Upper lobe of left lung (tissue), 4 donors: ENCODE data around the gene GMDS.
"Not testable (repeated sequence)": the region's sequence is repeated elsewhere in the genome, so short reads cannot be mapped to it uniquely, and the experiment has no call there.

Experiments
- CTCF ChIP-seq, 6 experiments: fragments of 450-650 bp in 4 of 6; fragments of 200-600 bp in 2 of 6; sonication (generic) in 2 of 6; IDR thresholded peaks; one replicate each; pipeline ENCODE4 v1.5.1; 2016 to 2019; ENCODE audit warnings: antibody characterized with exemption in 6 of 6
- EP300 ChIP-seq, 4 donors: sonication (generic); formaldehyde crosslinking; IDR thresholded peaks; one replicate each; pipeline ENCODE4 v1.5.1; 2017; ENCODE audit warnings: antibody characterized with exemption in 4 of 4, control low read depth in 2 of 4
- POLR2A ChIP-seq, 4 donors: fragments of 450-650 bp; IDR thresholded peaks; one replicate each; pipeline ENCODE4 v1.5.1; 2016 to 2017; ENCODE audit warnings: antibody characterized with exemption in 4 of 4, mild to moderate bottlenecking in 2 of 4
- POLR2AphosphoS5 ChIP-seq, 2 donors: sonication (generic); formaldehyde crosslinking; IDR thresholded peaks; one replicate each; pipeline ENCODE4 v1.5.1; 2017; ENCODE audit warnings: antibody characterized with exemption in 2 of 2

GRCh38 chr6:1691828-1692227, 553.6 kb downstream of the GMDS start:
- not testable (repeated sequence) for TF ChIP-seq CTCF, POLR2AphosphoS5, POLR2A, EP300 (IDR thresholded peaks at IDR 0.05)
